PFSK-1 (cell line): Measurements from ENCODE around the gene CDR2.

Source experiments
- FOXP2 ChIP-seq: optimal IDR thresholded peaks from 2 replicates; pipeline ENCODE3; 2011; ENCODE audit warnings: borderline replicate concordance, control low read depth, inconsistent platforms; ENCODE audit not compliant: insufficient read depth; ENCODE audit errors: extremely low read length, extremely low read depth
- POLR2AphosphoS5 ChIP-seq: IDR thresholded peaks from 2 replicates; pipeline ENCODE4 v1.6.1; 2012; ENCODE audit warnings: low read depth, mild to moderate bottlenecking, control low read depth, low read length, moderate library complexity
- SIN3A ChIP-seq: IDR thresholded peaks from 2 replicates; pipeline ENCODE4 v1.6.1; 2012; ENCODE audit warnings: mild to moderate bottlenecking, low read length, moderate library complexity, borderline replicate concordance; ENCODE audit not compliant: insufficient read depth
- TAF1 ChIP-seq: IDR thresholded peaks from 2 replicates; pipeline ENCODE4 v1.6.1; 2012; ENCODE audit warnings: low read length, control low read depth, borderline replicate concordance; ENCODE audit not compliant: insufficient read depth
- TF ChIP-seq, protein P1 (sequence below), 2 experiments: IDR thresholded peaks; 2 replicates each; pipeline versions ENCODE4 v1.6.1 to v1.8.0; 2011 to 2012; ENCODE audit warnings: low read depth in 2 of 2, low read length in 2 of 2, control low read depth in 1 of 2, inconsistent platforms in 1 of 2, mild to moderate bottlenecking in 1 of 2, moderate library complexity in 1 of 2; ENCODE audit not compliant: insufficient read depth in 1 of 2

Gene CDR2

DNA sequence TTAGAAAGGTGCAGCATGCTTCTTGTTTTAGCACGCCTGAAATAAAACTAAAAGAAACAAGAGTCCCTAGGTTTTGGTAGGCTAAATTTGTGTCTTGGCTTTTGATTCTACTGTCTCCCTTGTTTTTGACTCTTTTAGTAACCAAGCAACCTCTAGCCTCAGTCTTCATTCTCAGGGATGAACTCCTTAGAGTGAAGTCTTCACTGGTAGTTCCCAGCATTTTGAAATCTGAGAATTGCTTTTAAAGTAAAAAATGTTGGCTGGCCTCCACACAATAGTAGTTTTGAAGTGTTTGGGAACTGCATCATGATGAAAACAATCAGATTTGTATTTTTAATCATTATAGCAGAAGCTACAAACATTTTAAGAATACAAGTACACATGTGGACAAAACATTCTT lies 6.1 kb upstream of the CDR2 start:
- TF ChIP-seq SIN3A (no peak), FOXP2 (no peak), POLR2AphosphoS5 (no peak), TAF1 (no peak)
- TF ChIP-seq, protein P1, sequence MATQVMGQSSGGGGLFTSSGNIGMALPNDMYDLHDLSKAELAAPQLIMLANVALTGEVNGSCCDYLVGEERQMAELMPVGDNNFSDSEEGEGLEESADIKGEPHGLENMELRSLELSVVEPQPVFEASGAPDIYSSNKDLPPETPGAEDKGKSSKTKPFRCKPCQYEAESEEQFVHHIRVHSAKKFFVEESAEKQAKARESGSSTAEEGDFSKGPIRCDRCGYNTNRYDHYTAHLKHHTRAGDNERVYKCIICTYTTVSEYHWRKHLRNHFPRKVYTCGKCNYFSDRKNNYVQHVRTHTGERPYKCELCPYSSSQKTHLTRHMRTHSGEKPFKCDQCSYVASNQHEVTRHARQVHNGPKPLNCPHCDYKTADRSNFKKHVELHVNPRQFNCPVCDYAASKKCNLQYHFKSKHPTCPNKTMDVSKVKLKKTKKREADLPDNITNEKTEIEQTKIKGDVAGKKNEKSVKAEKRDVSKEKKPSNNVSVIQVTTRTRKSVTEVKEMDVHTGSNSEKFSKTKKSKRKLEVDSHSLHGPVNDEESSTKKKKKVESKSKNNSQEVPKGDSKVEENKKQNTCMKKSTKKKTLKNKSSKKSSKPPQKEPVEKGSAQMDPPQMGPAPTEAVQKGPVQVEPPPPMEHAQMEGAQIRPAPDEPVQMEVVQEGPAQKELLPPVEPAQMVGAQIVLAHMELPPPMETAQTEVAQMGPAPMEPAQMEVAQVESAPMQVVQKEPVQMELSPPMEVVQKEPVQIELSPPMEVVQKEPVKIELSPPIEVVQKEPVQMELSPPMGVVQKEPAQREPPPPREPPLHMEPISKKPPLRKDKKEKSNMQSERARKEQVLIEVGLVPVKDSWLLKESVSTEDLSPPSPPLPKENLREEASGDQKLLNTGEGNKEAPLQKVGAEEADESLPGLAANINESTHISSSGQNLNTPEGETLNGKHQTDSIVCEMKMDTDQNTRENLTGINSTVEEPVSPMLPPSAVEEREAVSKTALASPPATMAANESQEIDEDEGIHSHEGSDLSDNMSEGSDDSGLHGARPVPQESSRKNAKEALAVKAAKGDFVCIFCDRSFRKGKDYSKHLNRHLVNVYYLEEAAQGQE (IDR thresholded peaks at IDR 0.05; ENCODE audit: insufficient read depth in 1 of 2, low read depth in 2 of 2, low read length in 2 of 2): no peak

DNA sequence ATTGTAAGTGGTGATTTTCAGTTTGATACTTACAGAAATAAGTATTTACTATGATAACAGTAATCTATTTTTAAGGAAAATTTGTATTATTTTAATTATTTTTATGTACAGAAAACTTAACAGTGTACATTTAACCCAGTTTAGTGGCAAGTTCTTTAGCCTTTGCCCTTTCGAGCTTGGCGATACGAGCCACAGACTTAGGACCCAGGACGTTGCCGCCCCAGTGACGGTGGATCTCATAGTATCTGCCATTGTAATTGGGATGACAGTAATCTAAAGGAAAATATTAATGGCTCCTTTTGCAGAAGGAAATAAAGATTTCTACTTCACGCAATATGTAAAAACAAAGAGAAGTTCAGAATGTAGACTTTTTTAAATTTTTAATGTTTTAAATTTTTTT lies 5.2 kb upstream of the CDR2 start:
- TF ChIP-seq TAF1 (no peak), FOXP2 (no peak), POLR2AphosphoS5 (no peak), SIN3A (no peak)
- TF ChIP-seq, protein P1 (IDR thresholded peaks at IDR 0.05; ENCODE audit: insufficient read depth in 1 of 2, low read depth in 2 of 2, low read length in 2 of 2): no peak

DNA sequence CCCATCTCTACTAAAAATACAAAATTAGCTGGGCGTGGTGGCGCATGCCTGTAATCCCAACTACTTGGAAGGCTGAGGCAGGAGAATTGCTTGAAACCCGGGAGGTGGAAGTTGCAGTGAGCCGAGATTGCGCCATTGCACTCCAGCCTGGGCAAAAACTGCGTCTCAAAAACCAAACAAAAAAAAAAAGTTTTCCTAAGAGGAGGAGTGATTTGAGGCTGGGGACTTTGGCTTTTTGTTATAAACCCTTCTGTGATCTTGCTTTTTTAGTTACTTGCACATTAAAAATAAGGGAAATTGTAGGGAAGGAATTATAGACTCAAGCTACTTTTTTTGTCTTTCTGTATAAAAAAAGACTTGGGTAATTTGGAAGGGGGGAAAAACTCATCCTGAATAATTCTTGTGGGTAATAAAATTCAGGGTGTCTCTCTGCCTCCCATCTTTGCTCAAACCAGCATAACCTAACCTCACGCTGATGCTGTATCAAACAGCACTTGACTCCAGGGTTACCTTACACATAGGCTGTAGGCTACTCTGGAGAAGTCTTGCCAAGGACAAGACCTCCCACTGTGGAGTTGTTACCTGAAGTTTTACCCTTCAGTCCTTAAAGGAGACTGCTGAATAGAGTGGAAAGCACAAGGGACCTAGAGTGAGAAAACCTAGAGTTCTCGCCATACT lies 1.7 kb upstream of the CDR2 start:
- TF ChIP-seq SIN3A: no peak

DNA sequence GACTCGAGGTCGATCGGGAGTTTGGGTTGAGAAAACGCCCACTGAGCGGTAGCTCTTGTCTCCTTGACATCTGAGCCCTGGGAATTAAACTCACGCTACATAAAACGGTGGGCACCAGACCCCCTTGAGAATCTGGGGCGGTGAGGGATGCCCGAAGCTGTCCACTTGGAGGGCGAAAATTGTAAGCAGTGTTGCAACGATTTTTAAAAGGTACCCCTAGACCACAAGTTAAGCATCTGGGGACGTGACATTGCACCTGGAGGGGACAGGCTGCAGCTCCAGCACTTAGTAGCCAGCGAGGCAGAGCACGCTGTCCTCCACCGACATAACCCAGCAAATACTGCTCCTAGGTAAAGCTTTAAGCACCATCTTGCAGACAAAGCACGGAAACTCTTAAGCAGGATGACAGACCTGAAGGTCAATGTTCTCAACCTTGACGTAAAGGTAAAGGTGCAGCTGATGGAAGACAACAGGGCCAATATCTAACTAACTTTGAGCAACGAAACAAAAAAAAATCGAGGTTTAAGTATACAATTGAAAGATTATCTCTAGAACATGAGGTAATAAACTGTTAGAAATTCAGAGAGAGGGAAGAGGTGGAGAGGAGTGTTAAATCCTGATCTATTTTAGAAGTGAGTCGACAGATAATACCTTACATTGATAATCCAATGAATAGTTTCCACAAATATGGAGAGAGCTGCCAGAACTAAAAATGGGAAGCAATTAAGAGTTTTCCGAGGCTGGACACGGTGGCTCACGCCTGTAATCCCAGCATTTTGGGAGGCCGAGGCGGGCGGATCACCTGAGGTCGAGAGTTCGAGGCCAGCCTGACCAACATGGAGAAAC lies 921 bp upstream of the CDR2 start:
- TF ChIP-seq SIN3A: no peak
- no peak for TF ChIP-seq POLR2AphosphoS5
- TF ChIP-seq TAF1: no peak
- TF ChIP-seq, protein P1 (IDR thresholded peaks at IDR 0.05; ENCODE audit: insufficient read depth in 1 of 2, low read depth in 2 of 2, low read length in 2 of 2): no peak
- TF ChIP-seq FOXP2: no peak

DNA sequence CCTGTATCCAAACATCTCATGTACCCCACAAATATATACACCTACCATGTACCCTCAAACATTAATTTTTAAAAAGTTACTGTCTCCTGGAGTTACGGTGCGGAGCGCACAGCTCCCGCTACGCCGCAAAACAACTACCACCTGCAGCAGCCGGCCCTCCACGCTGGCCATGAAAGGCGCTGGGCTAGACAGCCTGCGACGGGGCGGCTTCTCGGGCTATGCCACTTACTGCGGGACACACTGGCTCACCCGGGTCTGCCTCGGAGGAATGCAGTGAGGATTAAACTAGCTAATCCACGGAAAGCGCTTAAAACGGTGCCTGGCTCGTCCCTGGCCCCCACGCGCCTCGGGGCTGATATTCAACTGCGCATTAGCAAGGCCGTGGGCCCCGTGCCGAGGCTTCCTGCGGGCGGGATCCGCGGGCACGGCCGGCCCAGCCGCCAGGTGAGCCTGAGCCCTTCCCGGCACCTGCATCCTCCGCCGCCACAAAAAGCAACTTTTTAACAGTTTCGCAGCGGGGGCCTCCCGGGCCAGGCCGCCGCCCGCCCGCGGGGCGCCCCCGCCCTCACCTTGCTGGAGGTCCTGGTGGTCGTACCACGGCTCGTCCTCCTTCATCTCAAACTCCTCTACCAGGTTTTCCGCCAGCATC lies 633 bp downstream of the CDR2 start:
- TF ChIP-seq FOXP2: no peak
- TF ChIP-seq TAF1: no peak
- no peak; the same call in 1 of the 2 replicates for TF ChIP-seq SIN3A
- TF ChIP-seq POLR2AphosphoS5: no peak
- TF ChIP-seq, protein P1 (IDR thresholded peaks at IDR 0.05; ENCODE audit: insufficient read depth in 1 of 2, low read depth in 2 of 2, low read length in 2 of 2): no peak
